ENCODE results near the gene DGKI.

DNA sequence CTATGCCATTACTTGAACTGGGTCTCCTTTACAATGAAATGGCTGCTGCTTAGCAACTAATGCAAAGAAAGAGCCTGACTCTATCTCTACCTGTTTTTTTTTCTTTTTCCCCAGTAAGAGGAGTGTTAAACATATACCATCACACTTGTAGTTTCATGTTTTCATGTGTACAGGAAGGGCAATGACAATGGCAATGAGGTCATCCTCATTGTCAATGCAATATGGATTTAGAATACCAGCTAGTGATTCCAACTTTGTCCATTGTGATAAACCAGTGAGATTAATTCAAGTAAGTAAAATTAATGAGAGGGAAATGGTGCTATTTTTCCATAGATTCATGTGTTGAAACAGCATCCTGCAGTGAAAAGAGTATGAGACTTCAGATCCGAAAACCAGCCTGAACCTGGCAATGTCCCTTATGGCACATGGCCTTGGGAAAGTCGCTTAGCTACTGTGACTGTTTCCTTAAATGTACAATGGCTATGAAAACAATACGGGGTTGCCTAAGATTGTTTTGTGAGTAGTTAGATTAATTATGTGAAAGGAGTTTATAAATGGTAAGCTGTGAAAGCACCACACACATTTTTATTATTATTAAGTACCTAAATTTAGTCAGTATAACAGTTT, 11.2 kb downstream of the DGKI start:
- no peak for TF ChIP-seq EZH2 (IDR thresholded peaks at IDR 0.05; ENCODE audit: borderline replicate concordance, low read depth, low read length, poor library complexity, severe bottlenecking)
- TF ChIP-seq, protein P1, sequence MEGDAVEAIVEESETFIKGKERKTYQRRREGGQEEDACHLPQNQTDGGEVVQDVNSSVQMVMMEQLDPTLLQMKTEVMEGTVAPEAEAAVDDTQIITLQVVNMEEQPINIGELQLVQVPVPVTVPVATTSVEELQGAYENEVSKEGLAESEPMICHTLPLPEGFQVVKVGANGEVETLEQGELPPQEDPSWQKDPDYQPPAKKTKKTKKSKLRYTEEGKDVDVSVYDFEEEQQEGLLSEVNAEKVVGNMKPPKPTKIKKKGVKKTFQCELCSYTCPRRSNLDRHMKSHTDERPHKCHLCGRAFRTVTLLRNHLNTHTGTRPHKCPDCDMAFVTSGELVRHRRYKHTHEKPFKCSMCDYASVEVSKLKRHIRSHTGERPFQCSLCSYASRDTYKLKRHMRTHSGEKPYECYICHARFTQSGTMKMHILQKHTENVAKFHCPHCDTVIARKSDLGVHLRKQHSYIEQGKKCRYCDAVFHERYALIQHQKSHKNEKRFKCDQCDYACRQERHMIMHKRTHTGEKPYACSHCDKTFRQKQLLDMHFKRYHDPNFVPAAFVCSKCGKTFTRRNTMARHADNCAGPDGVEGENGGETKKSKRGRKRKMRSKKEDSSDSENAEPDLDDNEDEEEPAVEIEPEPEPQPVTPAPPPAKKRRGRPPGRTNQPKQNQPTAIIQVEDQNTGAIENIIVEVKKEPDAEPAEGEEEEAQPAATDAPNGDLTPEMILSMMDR (conservative IDR thresholded peaks at IDR 0.05; ENCODE audit: low read depth, low read length): no peak
